HS-27A (cell line): ENCODE measurements around the gene CLN6.
"Not testable (repeated sequence)": the region's sequence is repeated elsewhere in the genome, so short reads cannot be mapped to it uniquely, and the experiment has no call there.

Experiments
- DNase-seq: peaks from one replicate; pipeline ENCODE4 v3.0.0-alpha.2; 2012; ENCODE audit warnings: low read depth, missing footprints

The CLN6 gene

GRCh38 chr15:68206711-68207151 lies 22.8 kb downstream of the CLN6 start:
- DNase-seq, result no peak

GRCh38 chr15:68205954-68206539 lies 23.5 kb downstream of the CLN6 start:
- no peak for DNase-seq

- no peak for DNase-seq
These were observed 24.0 kb downstream of the CLN6 start for GRCh38 chr15:68205558-68205944.

GRCh38 chr15:68204776-68205557 lies 24.6 kb downstream of the CLN6 start, which contains the start of gene CALML4:
TSS of gene CALML4 (minus strand) at chr15:68205332. CDS start at chr15:68205247, 85 bp downstream.
- no peak for DNase-seq

- DNase-seq, result no peak
These were observed 25.2 kb downstream of the CLN6 start for GRCh38 chr15:68204361-68204760.

GRCh38 chr15:68203956-68204355 lies 25.6 kb downstream of the CLN6 start:
- no peak for DNase-seq

- DNase-seq, result no peak
These were observed 26.0 kb downstream of the CLN6 start for GRCh38 chr15:68203486-68203885.

- not testable (repeated sequence) for DNase-seq
These were observed 26.5 kb downstream of the CLN6 start for GRCh38 chr15:68202994-68203393.

- no peak for DNase-seq
These were observed 27.7 kb downstream of the CLN6 start for GRCh38 chr15:68201879-68202261.

- DNase-seq, result no peak
These were observed 28.2 kb downstream of the CLN6 start for GRCh38 chr15:68201153-68201878.

- no peak for DNase-seq
These were observed 29.3 kb downstream of the CLN6 start for GRCh38 chr15:68200016-68200861.

GRCh38 chr15:68199340-68199739 lies 30.2 kb downstream of the CLN6 start:
- no peak for DNase-seq

- no peak for DNase-seq
These were observed 31.7 kb downstream of the CLN6 start for GRCh38 chr15:68197661-68198437.

GRCh38 chr15:68197170-68197492 lies 32.4 kb downstream of the CLN6 start:
- no peak for DNase-seq

- DNase-seq, result no peak
These were observed 32.9 kb downstream of the CLN6 start for GRCh38 chr15:68196445-68197169.

- DNase-seq, result no peak
These were observed 34.0 kb downstream of the CLN6 start for GRCh38 chr15:68195336-68196112.

- DNase-seq, result no peak
These were observed 36.6 kb downstream of the CLN6 start for GRCh38 chr15:68192804-68193486.

GRCh38 chr15:68192117-68192516 lies 37.4 kb downstream of the CLN6 start:
- no peak for DNase-seq

GRCh38 chr15:68191555-68191954 lies 38.0 kb downstream of the CLN6 start:
- DNase-seq, result no peak
